Stimulated activated CD8-positive, alpha-beta memory T cell treated with anti-CD3 and anti-CD28 coated beads, Interleukin-7, amount 100 ng/mL, for 1 hour (primary cell): ENCODE data around the gene NFYC.

Source experiments
- DNase-seq, 2 donors: peaks; one replicate each; pipeline ENCODE4 v3.0.0-alpha.2; 2020; ENCODE audit warnings: low read depth in 2 of 2

NFYC gene

DNA sequence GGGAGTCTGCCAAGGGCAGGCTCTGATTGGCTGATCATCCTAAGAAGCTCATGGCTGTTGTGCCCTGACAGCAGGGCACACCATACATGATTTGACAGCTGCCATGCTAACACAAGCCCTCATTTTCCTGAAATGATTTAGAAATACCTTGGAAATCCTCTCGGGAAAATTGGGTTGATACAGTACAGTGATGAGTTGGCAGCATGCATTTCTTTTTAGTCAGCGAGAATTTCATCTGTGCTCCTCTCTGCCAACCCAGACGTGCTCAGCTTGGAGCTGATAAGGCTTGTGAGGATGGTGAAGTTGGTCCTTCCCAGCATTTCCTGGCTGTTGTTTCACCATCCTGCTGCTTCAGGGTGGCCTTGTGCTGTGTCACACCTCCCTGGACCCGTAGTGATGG lies 69.5 kb downstream of the NFYC start:
- DNase-seq = no peak

DNA sequence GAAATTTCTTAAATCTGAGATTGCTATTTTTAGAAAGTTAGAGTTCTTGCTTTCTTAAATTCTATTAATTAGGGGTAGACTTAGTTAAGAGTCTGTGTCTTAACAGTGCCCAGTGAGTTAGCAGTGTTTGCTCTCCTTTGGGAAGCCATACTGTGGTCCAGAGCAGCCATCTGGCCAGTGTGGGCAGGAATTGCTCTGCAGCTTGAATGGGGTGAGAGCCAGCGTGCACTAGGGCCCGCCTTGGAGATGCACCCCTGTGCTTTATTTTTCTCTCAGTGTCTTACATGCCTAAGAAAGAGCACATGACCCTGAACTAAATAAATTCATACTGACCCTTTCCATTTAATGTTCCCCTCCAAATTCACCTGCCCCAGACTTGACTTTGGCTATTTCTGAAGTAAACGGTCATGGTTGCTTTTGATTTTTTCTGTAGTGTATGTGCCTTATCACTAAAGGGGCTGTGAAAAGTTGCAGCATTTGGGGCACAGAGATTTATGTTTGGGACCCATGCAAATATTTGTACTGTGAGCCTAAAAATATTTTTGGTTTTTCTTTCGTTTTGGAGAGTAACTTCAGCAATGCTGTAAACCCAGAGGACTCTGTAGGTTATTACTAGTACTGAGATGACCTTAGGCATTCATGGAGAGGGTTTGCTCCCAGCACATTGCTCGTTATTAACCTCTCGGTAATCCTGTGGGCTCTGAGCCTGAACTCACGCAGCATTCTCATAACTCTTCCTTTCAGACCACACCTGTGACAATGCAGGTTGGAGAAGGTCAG lies 70.8 kb downstream of the NFYC start:
- no peak for DNase-seq

DNA sequence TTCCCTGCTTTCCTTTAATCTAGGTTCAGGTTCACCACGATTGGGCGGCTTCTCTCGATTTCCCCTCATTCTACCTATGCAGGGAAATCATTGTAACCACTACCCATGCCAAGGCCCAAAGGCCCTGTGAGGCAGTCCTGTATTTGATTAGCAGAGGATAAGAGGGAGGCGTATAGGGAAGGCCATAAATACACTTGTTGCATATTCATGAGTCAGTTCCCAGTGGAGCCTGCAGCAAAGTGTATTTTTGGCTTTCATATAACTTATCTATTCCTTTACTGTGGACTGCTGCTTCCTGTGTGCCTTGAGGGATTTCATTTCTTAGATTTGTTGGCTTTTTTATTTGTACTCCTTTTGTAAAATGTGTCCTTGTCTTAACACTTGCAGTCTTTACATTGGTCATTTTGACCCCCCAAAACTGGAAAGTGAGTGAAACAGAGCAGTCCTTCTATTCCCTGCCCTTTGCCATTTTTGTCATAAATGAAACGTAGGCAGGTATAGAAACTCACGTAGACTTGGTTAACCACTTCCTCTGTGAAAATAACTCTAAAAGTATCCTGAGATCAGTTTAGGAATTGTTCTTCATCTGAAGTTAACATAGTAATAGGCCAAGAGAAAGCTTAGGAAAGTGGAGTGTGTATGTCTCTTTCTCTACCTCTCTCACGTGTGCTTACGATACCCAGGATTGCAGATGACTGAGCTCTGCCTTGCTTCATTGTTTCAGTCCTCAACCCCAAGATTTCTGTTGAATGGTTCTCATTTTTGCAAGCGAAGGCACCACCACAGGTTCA lies 72.4 kb downstream of the NFYC start:
- no peak for DNase-seq

DNA sequence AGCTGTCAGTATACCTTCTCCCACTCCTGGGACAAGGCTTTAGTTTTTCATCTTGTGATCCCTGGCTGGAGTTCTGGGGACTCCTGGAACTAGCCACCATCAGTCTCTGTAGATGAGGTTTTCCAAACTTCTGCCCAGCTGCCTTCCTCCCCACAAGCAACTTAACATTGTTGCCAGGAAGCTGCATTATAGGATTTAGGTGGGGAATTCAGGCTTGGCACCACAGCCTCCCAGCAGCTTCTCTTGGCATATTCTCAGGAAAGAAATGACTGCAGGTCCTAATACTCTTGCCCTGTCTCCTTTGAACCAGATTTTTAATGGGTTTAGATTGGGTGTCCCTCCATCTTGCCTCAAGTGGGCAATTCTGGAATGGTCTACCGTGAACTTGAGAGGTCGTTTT lies 73.5 kb downstream of the NFYC start:
- no peak for DNase-seq

DNA sequence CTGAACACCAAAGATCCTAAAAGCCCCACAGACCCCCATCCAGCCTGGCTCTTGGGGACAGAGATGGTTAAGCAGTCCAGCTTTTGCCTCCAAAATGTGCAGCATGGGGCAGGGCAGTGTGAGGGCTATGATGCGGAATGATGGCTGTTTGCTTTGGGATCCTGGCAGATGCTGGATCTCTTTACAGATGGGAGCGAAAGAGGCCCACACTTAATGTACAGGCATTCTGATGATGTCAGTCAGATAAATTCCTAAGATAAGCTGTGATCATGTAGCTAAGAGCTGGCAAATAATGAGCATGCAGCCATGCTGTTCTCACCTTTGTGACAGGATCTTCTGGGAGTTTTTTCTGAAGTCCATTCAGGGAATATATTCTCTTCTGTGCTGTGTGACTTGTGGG lies 74.5 kb downstream of the NFYC start:
- DNase-seq = no peak

DNA sequence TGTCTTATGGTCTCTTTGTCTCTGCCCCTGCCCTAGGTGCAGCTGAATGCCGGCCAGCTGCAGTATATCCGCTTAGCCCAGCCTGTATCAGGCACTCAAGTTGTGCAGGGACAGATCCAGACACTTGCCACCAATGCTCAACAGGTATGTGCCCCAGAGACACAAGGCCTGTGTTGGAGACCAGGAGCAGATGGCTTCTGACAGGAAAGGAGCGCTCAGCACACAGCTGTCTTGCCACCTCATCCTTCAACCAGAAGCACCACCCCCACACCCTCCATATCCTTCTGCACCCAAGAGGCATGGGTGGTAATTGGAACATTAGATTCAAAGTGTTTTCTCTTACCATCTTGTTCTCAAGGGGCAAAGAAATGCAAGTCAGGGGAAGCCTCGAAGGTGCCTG lies 75.1 kb downstream of the NFYC start:
- DNase-seq = no peak

DNA sequence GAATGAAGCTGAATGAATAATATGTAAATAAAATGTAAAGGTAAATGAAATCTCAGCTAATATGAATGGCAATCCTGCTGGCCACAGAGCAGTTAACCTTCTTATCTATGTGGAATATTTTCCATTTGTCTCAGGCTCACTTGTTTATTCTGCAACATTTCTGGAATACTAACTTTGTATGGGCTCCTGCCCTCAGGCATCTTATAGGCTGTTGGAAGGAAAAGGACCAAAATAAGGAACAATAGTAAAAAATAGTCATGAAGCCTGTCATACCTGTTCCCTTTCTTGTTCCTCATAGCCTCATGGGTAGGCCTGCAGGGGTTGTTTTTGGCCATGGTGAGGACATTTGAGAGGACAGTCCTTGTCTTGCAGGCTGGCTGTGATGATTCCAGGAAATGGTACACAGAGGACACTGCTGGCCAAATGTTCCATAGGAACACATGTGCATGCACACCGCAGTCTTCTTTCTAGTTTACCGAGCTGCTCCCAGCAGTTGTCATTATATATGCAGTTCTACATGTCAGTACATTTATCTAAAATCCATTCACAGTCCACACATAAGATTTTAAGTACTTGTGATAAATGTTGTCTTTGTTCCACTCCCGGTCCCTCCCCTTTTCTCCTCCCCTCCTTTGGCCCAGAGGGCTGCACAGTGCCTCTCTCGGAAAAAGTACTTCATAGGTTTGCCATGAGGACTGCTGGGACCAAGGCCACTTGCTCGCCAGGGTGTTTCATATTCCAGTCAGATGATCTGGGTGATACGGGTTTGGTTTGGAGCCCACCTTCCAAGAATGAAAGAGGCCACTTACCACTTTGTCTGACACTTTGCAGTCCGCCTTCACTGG lies 76.9 kb downstream of the NFYC start:
- no peak for DNase-seq

DNA sequence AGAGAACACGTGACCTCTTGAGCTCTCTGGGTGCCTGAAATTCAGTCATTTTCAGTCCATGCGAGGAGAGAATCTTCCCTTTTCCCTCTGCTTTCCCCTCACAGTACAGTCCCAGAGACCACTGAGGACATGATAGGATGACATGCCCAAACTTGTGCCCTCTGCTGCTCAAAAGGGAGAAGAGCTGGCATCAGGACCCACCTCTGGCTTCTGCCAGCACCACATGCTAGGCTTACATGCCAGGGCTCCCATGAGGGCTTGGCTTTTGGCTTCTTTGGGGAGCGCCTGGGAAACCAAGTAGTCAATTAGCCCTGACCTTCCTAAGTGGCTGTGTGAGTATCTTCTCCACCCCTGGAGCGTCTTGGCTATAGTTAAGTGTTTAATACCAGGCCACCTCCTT lies 78.3 kb downstream of the NFYC start:
- no peak for DNase-seq

DNA sequence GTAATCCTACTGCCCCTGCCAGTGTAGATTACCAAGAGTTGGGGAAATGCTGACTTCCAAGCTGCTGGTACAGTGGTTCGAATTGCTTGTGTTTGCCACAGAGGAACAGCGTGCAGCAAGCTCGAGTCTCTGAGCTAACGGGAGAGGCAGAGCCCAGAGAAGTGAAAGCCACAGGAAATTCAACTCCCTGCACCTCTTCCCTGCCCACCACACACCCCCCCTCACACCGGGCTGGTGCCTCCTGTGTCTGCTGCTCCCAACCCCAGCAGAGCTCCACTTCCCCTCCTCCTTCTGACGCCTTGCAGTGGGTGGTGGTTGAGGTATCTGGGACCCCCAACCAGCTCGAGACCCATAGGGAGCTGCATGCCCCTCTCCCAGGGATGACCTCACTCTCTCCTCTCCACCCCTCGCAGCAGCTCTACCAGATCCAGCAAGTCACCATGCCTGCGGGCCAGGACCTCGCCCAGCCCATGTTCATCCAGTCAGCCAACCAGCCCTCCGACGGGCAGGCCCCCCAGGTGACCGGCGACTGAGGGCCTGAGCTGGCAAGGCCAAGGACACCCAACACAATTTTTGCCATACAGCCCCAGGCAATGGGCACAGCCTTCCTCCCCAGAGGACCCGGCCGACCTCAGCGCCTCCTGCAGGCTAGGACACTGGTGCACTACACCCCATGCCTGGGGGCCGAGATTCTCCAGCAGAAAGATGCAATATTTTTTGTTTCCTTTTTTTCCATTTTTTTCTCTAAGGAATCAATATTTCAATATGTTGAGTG lies 79.0 kb downstream of the NFYC start:
- DNase-seq = no peak

DNA sequence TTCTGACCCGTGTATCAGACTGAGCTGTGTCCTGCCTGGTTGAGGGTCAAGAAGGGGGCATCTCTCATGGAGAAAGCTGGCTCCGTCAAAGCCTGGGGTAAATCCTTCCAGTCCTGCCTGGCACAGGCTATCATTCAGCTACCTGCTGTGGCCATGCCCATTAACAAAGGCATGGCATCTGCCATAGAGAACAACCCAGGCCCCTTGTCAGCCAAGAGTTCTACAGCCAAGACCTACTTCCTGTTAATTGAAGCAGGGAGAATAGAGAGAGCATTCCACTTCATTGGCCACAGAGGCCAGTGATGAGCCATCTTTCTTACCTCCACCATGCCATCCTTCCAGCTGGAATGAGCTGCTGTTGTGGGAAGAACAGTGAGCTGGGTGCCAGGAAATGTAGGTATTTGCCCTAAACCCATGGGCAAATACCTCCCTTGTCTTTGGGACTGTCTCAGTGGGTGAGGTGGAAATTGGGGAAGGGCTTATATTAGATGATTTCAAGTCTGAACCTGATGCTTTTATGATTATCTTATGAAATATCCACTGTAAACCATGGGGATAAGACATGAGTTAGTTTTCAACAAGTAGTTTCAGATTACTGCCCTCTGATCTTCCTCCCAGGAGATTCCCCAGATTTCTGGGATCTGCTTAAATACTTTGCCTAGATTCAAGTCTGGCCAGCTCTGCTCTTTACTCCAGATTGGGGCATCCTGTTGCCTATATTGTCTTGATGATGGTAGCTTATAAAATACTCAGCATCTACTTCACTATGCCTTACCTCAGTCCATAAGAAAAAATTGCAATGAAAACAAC lies 80.8 kb downstream of the NFYC start:
- DNase-seq = no peak

DNA sequence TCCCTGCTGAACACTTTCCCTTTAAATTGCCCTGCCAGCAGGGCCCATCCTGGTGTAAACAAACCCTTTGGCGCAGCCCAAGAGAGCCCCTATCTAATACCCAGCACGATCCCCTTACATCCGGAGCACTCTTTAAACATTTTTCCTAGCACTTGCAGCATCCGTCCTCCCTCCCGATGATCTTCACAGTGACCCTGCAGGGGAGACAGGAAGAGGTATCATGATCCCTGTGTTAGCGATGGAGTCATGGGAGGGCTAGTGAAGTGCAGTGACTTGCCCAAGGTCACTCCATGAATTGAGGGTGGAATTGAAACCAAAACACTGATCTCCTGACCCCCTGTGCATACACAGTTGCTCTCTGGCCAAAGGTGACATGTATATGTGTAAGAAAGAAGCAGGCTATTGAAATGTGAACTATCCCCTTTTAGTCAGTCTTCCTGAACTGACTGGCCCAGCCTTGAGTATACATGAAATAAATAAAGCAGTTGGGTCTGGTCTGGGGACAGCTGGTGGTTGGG lies 82.3 kb downstream of the NFYC start:
- no peak for DNase-seq

DNA sequence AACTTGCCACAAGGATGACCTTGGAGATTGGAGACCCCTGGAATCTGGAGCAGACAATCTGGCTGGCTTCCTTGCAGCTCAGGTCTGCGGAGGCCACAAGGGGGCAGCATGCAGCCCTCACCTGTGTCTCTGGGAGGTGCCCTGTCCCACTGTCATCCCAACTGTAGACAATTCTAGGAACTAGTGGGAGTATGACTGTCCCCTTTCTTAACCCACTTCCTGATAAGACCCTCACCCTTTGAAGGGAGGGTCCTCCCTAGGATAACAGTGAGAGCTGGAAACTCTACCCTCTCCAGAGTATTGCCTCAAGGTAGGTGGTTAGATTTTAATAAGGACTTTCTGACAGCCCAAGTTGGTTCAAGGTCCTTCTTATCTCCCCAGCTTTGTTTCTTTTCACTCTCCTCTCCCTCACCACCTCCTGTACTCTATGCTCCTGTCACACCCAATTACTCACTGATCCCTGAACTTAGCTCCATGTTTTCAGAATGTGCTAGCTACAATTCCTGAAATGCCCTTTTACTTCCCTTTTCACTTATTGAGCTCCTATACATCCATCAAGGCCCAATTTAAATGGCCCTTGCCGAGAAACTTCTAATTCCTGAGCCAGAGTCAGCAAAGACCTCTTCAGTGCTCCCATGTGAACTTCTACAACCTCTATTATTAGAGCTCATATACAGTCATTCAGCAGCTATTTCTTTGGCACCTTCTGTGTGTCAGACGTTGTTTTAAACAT lies 82.9 kb downstream of the NFYC start:
- peak; percentile 21 to 54 for DNase-seq

DNA sequence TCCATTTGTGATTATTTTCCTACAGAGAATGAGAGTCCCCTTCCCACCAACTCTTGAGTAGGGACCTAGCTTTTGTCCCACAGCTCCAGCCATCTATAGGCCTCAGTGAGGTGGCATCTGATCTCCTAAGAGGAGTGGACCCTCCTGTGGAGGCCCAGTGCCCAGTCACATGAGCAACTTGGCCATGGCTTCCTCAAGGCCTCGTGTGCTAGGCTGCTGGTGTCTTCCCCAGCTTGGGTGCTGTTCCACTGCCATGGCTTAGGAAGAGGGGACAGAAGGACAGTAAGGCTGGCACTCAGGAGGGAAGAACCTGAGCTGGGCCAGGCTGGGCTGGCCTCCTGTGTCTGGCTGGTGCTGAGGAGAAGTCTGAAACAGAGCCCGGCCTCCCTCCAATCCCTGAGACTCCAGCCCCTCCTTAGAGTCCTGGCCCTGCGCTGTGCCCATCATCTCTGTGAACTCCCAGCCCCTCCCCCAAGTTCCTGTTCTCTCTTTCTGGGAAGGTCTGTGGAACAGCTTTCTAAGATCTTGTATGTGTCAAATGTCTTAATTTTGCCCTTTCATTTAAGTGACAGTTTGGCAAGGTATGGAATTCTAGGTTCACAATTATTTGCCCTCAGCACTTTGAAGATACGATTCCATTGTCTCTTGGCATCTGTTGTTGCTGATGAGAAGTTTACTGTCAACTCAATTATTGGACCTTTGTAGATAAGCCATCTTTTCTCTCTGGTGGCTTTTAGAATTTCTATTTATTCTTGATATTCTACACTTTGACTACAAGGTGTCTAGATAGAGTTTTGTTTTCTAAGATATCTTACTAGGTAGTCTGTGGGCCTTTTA lies 85.0 kb downstream of the NFYC start:
- no peak for DNase-seq

DNA sequence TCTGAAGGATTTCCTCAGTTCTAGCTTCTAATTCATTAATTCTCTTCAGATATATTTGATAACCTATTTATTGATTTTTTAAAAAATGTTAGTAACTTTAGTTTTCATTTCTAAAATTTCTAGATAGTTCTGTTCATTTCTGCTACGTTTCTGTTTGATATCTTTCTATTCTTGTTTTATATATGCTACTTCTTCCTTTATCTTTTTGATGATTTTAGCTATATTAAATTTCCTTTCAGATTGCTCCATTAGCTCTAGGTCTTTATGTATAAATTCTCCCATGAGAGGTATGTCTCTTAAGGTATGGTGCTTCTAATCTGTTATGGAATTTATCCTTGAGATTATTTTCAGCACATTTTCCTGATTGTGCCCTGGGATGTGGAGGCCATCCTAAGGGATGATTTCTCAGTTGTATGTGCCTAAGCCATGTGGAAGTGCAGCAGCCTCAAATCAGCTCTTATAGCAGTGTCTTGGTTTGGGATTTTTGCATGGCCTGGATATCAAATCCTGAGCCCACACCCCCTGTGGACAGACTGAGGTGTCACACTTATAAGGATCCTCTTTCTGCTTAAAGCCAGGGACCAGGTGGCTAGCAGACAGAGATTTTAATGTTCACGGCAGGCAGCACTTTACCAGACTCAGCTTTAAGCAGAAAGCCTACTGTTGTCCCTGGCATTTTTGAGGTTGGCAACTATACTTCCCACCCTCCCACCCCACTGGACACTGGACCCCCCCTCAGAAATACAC lies 85.9 kb downstream of the NFYC start:
- no peak for DNase-seq

DNA sequence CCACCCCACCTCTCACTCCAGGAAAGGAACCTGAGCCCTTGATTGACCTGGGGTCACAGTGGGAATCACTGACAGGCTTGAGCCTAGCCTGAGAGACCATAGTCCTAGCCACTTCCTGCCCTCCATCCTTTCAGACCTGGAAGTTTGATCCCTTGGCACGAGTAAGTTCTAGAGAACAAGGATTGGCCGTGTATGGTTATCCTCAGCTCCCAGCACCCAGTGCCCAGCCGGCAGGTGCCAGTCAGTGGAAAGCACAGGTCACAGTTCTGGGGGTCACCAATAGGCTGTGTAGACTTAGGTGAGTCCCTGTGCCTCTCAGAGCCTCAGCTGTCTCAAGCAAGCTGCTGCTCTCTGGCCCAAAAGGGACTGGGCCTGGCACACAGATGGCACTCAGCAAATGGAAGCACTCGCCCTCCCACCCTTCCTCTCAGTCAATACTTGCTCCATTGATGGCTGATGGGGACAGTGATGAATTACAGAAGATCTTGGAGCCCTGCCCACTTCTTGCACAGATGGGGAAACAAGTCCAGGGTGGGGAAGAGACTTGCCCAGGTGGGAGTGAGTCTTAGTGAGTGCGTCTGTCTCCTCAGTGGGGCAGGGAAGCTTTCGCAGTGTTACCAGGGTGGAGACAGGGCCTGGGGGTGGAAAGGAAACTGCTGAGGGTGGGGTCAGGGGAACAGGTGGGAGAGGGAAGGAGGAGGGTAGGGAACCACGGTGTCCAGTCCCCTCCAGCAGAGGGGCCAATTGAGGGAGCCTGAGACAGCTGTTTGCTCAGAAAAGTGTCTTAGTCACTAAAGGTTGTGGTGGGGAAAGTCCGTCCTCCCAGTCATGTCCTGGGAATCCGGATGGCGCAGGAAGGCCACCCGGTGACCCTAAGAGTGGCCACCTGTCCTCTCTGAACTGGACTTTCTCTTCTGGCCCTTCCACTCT lies 89.4 kb downstream of the NFYC start:
- no peak for DNase-seq

DNA sequence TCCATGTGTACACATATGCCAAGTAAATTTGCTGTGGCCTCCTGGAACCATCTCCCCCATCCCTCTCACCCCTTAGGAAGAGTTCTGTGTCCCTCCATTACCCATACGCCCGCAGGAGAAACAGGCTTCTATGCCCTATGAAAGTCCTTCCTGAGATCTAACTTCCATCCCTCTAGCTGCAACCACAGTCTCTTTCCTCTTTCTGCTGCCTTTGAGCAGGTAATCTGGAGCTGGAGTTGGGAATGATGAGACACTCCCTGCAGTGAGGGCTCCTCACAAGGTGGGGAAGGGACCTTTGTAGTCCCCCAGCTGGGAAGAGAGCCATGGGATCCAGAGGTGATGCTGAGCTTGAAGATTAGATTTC lies 90.1 kb downstream of the NFYC start:
- DNase-seq = no peak

DNA sequence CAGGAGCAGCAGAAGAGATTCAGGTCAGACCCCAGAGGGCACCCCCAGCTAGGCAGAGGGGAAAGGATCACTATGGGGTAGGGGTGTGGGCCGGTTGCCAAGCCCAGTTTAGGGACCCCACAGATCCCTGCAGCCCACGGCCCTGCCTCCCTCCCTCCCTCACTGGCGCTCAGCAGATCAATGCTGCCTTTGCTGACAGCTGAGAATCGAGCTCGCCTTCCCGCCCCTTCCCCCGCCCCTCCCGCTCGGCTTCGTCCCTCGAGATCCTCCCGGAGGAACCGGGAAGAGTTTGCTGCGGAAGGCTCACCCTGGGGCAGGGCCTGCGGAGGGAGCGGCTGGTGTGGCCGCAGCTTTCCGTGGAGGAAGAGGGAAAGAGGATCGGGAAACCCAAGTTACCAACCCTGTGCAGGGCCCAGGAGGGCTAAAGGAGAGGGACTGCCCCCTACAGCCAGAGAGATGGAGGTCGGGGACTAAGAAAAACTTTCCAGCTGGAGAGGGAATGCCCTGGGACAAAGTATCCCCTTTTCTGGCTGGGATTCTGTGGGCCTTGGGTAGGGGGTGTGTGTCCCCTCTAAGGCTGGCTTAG lies 91.0 kb downstream of the NFYC start:
- DNase-seq = no peak
